ENCODE measurements around the gene TFR2.
A peak's percentile ranks its signal among the peaks of the same experiment; 100 is the strongest.

The TFR2 gene

DNA sequence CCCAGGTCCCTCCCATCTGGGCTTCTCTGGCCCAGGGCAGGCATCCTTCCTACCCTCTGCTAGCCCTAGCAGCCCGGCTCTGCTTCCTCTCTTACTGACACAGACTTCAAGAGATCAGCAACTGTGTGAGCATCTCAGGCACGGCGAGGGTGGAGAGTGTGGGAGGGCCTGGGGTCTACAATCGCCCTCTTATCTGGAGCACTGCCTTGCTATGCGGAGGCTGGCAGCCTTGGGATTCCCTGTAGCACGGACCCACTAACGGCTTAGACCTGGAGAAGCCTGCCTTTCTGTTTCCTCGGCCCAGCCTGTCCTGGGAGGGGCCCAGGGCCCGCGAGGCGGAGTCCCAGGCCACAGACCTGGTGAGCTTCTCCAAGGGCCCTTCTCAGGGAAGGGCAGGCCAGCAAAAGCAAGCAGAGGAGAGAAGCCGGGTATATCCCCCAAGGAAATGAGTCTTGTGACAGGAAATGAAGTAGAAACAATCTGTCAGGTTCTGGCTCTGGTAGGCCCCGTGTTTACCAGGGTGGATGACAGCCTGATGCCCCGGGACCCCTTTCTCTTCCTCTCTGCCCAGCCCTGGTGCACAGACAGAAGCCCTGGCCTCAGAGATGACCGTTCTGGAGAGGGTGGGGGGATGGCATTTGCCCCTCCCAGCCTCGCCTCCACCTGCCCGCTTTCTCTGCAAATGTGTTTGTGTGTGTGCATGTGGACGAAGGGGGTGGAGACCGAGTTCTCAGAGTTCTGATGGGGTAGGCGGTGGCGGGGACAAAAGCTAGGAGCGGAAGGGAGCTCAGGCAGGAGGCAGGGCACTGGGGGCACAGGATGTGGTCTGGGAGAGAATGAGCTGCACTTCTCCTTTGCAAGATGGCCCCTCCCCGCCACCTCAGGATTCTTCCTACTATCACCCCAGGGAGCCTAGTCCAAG is 58.0 kb downstream of the TFR2 start:
- Histone ChIP-seq H3K27ac (peak overlapping the region; percentile 33), H3K9me3 (ENCODE audit: control insufficient read depth, low read length) (no peaks in the 10 kb centered on the region), H3K27me3 (ENCODE audit: control insufficient read depth, insufficient read depth, low read length) (no peaks in the 10 kb centered on the region), H3K9ac (no peak overlapping the region), H3K36me3 (ENCODE audit: control insufficient read depth, insufficient read depth, low read length) (no peaks in the 10 kb centered on the region), H3K4me3 (ENCODE audit: low read depth, low read length) (peak overlapping the region; percentile 30), H3K4me1 (peaks cover 21% of the 10 kb centered on the region), H3K79me2 (peaks cover 3% of the 10 kb centered on the region), H3K4me2 (ENCODE audit: low read length) (peak overlapping the region; percentile 79), H2AFZ (no peak overlapping the region)
- TF ChIP-seq CTCF (IDR thresholded peaks at IDR 0.05) = no peak

DNA sequence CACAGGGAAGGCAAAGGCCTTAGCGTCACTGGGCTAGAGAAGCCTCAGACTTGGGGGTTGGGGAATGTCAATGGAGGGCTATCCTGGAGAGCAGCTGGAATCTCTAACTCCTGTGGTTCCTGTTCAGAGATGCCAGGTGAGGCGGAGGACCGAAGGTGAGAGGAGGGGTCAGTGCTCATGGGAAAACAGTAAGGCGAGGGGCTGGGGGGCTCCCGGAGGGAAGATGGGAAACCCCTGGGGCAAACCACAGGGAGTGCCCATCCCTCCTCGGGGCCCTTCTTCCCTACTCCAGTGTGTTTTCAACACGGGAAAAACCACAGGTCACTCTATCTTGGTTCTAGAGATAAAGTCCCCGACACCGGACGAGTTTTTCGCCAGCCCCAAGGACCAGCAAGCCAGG is 58.7 kb downstream of the TFR2 start:
- Histone ChIP-seq H3K79me2 (peaks cover 3% of the 10 kb centered on the region), H3K27ac (peak overlapping the region; percentile 33), H2AFZ (no peak overlapping the region), H3K4me3 (ENCODE audit: low read depth, low read length) (no peak overlapping the region), H3K4me2 (ENCODE audit: low read length) (peak overlapping the region; percentile 79), H3K9me3 (ENCODE audit: control insufficient read depth, low read length) (no peaks in the 10 kb centered on the region), H3K27me3 (ENCODE audit: control insufficient read depth, insufficient read depth, low read length) (no peaks in the 10 kb centered on the region), H3K36me3 (ENCODE audit: control insufficient read depth, insufficient read depth, low read length) (no peaks in the 10 kb centered on the region), H3K9ac (no peak overlapping the region), H3K4me1 (peaks cover 21% of the 10 kb centered on the region)
- TF ChIP-seq CTCF (IDR thresholded peaks at IDR 0.05) = no peak

- Histone ChIP-seq H3K27me3 (ENCODE audit: control insufficient read depth, insufficient read depth, low read length) (no peaks in the 10 kb centered on the region), H3K4me1 (peaks cover 21% of the 10 kb centered on the region), H2AFZ (no peak overlapping the region), H3K79me2 (peaks cover 3% of the 10 kb centered on the region), H3K9ac (no peak overlapping the region), H3K4me3 (ENCODE audit: low read depth, low read length) (no peak overlapping the region), H3K9me3 (ENCODE audit: control insufficient read depth, low read length) (no peaks in the 10 kb centered on the region), H3K4me2 (ENCODE audit: low read length) (peak overlapping the region; percentile 4), H3K27ac (peak overlapping the region; percentile 33), H3K36me3 (ENCODE audit: control insufficient read depth, insufficient read depth, low read length) (no peaks in the 10 kb centered on the region)
- TF ChIP-seq CTCF (IDR thresholded peaks at IDR 0.05) = no peak
Observed at GRCh38 chr7:100582041-100582579, 59.2 kb downstream of the TFR2 start.

- Histone ChIP-seq H3K4me2 (ENCODE audit: low read length) (no peak overlapping the region), H3K79me2 (peaks cover 3% of the 10 kb centered on the region), H2AFZ (no peak overlapping the region), H3K9ac (no peak overlapping the region), H3K36me3 (ENCODE audit: control insufficient read depth, insufficient read depth, low read length) (no peaks in the 10 kb centered on the region), H3K27me3 (ENCODE audit: control insufficient read depth, insufficient read depth, low read length) (no peaks in the 10 kb centered on the region), H3K4me3 (ENCODE audit: low read depth, low read length) (no peak overlapping the region), H3K9me3 (ENCODE audit: control insufficient read depth, low read length) (no peaks in the 10 kb centered on the region), H3K4me1 (peaks cover 21% of the 10 kb centered on the region), H3K27ac (no peak overlapping the region)
- no peak for TF ChIP-seq CTCF (IDR thresholded peaks at IDR 0.05)
Observed at GRCh38 chr7:100580466-100581283, 60.7 kb downstream of the TFR2 start.

Measured in parathyroid adenoma (tissue), 2 donors.